K562 (cell line): Measurements from ENCODE around the gene KLK6. TPM values are rescaled to one million over a fixed set of nuclear protein-coding genes. Genes with fewer than 3 reads are reported as not detected.

Source experiments
- DDX20 ChIP-seq: fragments of 450-650 bp; IDR thresholded peaks from 2 replicates; pipeline ENCODE4 v1.6.1; 2016; ENCODE audit warnings: missing genetic modification characterization, low read depth, mild to moderate bottlenecking, missing compliant biosample characterization, moderate library complexity
- HMG20A ChIP-seq: fragments of 450-650 bp; formaldehyde crosslinking; conservative IDR thresholded peaks from 2 replicates; pipeline ENCODE4 v1.4.0; 2020; ENCODE audit warnings: mild to moderate bottlenecking, mixed read lengths
- HNRNPLL ChIP-seq: fragments of 200-400 bp; formaldehyde crosslinking; IDR thresholded peaks from 2 replicates; pipeline ENCODE4 v1.6.1; 2017; ENCODE audit warnings: low read length, low read depth, mild to moderate bottlenecking; ENCODE audit not compliant: poor library complexity, severe bottlenecking
- JUND ChIP-seq, 2 experiments: IDR thresholded peaks; 2 replicates in 1 of 2; 3 replicates in 1 of 2; pipeline ENCODE4 v1.6.1; 2011; ENCODE audit warnings: borderline replicate concordance in 2 of 2, low read depth in 2 of 2, low read length in 2 of 2, improper control_type of control experiment in 1 of 2, missing biosample characterization in 1 of 2, missing genetic modification characterization in 1 of 2, missing genetic modification reagents in 1 of 2
- NFIX ChIP-seq: fragments of 250-450 bp; sonication (Bioruptor Pico); IDR thresholded peaks from 2 replicates; pipeline ENCODE4 v1.4.0; 2020; ENCODE audit warnings: low read depth, mild to moderate bottlenecking, moderate library complexity
- POLR3G ChIP-seq: IDR thresholded peaks from 2 replicates; pipeline ENCODE4 v1.6.1; 2011; ENCODE audit not compliant: insufficient read length, insufficient replicate concordance; ENCODE audit errors: extremely low read depth
- SIN3B ChIP-seq: fragments of 450-650 bp; IDR thresholded peaks from 2 replicates; pipeline ENCODE4 v1.6.1; 2017; ENCODE audit warnings: low read depth, mild to moderate bottlenecking, moderate library complexity
- TAF9B ChIP-seq: fragments of 450-650 bp; IDR thresholded peaks from 2 replicates; pipeline ENCODE4 v1.6.1; 2018; ENCODE audit warnings: mild to moderate bottlenecking; ENCODE audit not compliant: partially characterized antibody
- ZBTB5 ChIP-seq: fragments of 450-650 bp; IDR thresholded peaks from 2 replicates; pipeline ENCODE4 v1.6.1; 2017; ENCODE audit warnings: antibody characterized with exemption
- ZNF41 ChIP-seq: fragments of 250-450 bp; sonication (Bioruptor Pico); conservative IDR thresholded peaks from 2 replicates; pipeline ENCODE4 v1.4.0; 2020; ENCODE audit warnings: mild to moderate bottlenecking
- ZNF75A ChIP-seq: fragments of 450-650 bp; formaldehyde crosslinking; IDR thresholded peaks from 2 replicates; pipeline ENCODE4 v1.4.0; 2020; ENCODE audit warnings: mild to moderate bottlenecking
- polyA plus RNA-seq, 8 experiments: library from polyadenylated mRNA; depleted of rRNA in 4 of 8; stranded (reverse) in 5 of 8; unstranded in 3 of 8; fragments of >200 nt; fragmentation: Nextera tagmentation in 2 of 8; fragmentation: Illumina TruSeq in 1 of 8; extraction: Ambion mirVana in 2 of 8; extraction: Trizol in 1 of 8; gene quantifications; 2 replicates each; pipeline versions ENCODE4 v1.2.1 to v1.2.3, GENCODE V29; 2011 to 2014; ENCODE audit warnings: inconsistent platforms in 1 of 8, missing spikeins in 1 of 8
- total RNA-seq, 7 experiments: library from RNA; depleted of rRNA in 6 of 7; stranded (reverse); fragments of >200 nt in 6 of 7; fragmentation: Illumina TruSeq in 2 of 7; extraction: Trizol in 2 of 7; gene quantifications; 2 replicates each; pipeline versions ENCODE4 v1.2.1 to v1.2.3, GENCODE V29; 2011 to 2021; ENCODE audit warnings: low replicate concordance in 1 of 7
- TF ChIP-seq, protein P1 (sequence below): fragments of 450-650 bp; formaldehyde crosslinking; IDR thresholded peaks from 2 replicates; pipeline ENCODE4 v1.4.0; 2020; ENCODE audit warnings: mild to moderate bottlenecking, mixed read lengths
- TF ChIP-seq, protein P2 (sequence below): fragments of 450-650 bp; formaldehyde crosslinking; IDR thresholded peaks from 2 replicates; pipeline ENCODE4 v1.4.0; 2020; ENCODE audit warnings: mild to moderate bottlenecking
- TF ChIP-seq, protein P3 (sequence below), 2 experiments: fragments of 450-650 bp in 1 of 2; sonication (generic) in 1 of 2; formaldehyde crosslinking in 1 of 2; IDR thresholded peaks; 2 replicates each; pipeline versions ENCODE4 v1.7.1 to v1.9.0; 2016 to 2022; ENCODE audit warnings: inconsistent platforms in 1 of 2, mild to moderate bottlenecking in 1 of 2, missing genetic modification reagents in 1 of 2

KLK6 gene
- total and polyA plus RNA-seq, 9 of the 15 experiments (the other 6 are each of a cell fraction or from before 2014, with no cell fraction given) = not detected

- TF ChIP-seq HMG20A (CRISPR knock-in tag) = no peak
- no peak for TF ChIP-seq SIN3B
- TF ChIP-seq, protein P1, sequence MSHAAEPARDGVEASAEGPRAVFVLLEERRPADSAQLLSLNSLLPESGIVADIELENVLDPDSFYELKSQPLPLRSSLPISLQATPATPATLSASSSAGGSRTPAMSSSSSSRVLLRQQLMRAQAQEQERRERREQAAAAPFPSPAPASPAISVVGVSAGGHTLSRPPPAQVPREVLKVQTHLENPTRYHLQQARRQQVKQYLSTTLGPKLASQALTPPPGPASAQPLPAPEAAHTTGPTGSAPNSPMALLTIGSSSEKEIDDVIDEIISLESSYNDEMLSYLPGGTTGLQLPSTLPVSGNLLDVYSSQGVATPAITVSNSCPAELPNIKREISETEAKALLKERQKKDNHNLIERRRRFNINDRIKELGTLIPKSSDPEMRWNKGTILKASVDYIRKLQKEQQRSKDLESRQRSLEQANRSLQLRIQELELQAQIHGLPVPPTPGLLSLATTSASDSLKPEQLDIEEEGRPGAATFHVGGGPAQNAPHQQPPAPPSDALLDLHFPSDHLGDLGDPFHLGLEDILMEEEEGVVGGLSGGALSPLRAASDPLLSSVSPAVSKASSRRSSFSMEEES = no peak
- TF ChIP-seq, protein P2, sequence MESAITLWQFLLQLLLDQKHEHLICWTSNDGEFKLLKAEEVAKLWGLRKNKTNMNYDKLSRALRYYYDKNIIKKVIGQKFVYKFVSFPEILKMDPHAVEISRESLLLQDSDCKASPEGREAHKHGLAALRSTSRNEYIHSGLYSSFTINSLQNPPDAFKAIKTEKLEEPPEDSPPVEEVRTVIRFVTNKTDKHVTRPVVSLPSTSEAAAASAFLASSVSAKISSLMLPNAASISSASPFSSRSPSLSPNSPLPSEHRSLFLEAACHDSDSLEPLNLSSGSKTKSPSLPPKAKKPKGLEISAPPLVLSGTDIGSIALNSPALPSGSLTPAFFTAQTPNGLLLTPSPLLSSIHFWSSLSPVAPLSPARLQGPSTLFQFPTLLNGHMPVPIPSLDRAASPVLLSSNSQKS (CRISPR knock-in tag) = no peak
- no peak for TF ChIP-seq POLR3G
- TF ChIP-seq ZBTB5 = no peak
- no peak for TF ChIP-seq DDX20 (tag)
- TF ChIP-seq HNRNPLL = no peak
- TF ChIP-seq TAF9B = no peak
- no peak for TF ChIP-seq ZNF75A
- TF ChIP-seq, protein P3, sequence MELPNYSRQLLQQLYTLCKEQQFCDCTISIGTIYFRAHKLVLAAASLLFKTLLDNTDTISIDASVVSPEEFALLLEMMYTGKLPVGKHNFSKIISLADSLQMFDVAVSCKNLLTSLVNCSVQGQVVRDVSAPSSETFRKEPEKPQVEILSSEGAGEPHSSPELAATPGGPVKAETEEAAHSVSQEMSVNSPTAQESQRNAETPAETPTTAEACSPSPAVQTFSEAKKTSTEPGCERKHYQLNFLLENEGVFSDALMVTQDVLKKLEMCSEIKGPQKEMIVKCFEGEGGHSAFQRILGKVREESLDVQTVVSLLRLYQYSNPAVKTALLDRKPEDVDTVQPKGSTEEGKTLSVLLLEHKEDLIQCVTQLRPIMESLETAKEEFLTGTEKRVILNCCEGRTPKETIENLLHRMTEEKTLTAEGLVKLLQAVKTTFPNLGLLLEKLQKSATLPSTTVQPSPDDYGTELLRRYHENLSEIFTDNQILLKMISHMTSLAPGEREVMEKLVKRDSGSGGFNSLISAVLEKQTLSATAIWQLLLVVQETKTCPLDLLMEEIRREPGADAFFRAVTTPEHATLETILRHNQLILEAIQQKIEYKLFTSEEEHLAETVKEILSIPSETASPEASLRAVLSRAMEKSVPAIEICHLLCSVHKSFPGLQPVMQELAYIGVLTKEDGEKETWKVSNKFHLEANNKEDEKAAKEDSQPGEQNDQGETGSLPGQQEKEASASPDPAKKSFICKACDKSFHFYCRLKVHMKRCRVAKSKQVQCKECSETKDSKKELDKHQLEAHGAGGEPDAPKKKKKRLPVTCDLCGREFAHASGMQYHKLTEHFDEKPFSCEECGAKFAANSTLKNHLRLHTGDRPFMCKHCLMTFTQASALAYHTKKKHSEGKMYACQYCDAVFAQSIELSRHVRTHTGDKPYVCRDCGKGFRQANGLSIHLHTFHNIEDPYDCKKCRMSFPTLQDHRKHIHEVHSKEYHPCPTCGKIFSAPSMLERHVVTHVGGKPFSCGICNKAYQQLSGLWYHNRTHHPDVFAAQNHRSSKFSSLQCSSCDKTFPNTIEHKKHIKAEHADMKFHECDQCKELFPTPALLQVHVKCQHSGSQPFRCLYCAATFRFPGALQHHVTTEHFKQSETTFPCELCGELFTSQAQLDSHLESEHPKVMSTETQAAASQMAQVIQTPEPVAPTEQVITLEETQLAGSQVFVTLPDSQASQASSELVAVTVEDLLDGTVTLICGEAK (IDR thresholded peaks at IDR 0.05) = no peak
- TF ChIP-seq, protein P3 (CRISPR knock-in tag; IDR thresholded peaks at IDR 0.05) = no peak
- TF ChIP-seq ZNF41 (CRISPR knock-in tag) = no peak
- no peak for TF ChIP-seq JUND (IDR thresholded peaks at IDR 0.05; ENCODE audit: borderline replicate concordance, low read depth, low read length)
- no peak for TF ChIP-seq JUND (tag; IDR thresholded peaks at IDR 0.05; ENCODE audit: borderline replicate concordance, low read depth, low read length)
- no peak for TF ChIP-seq NFIX (CRISPR knock-in tag)
These were observed 31.6 kb upstream of the KLK6 start (continued) for GRCh38 chr19:51000981-51001380.
